Neural cell (in vitro differentiated cells): ENCODE results near the gene ADAT3.

Source experiments
- CTCF ChIP-seq: fragments of 450-650 bp; IDR thresholded peaks from 2 replicates; pipeline ENCODE4 v1.5.1; 2014; ENCODE audit warnings: antibody characterized with exemption, mild to moderate bottlenecking, moderate library complexity; ENCODE audit not compliant: poor library complexity, severe bottlenecking
- EZH2 ChIP-seq: fragments of 200-600, 300-800 bp; shearing (Covaris generic), sonication (generic); IDR thresholded peaks from 2 replicates; pipeline ENCODE4 v1.6.1; 2014; ENCODE audit warnings: antibody characterized with exemption, low read length, borderline replicate concordance, mild to moderate bottlenecking; ENCODE audit not compliant: insufficient read depth, poor library complexity, severe bottlenecking

GRCh38 chr19:1936430-1936829, 31.2 kb downstream of the ADAT3 start:
- TF ChIP-seq CTCF (no peak), EZH2 (no peak)
